Upper lobe of right lung (tissue), 1 donor: Measurements from ENCODE around the gene PEPD. TPM values are rescaled to one million over a fixed set of nuclear protein-coding genes. Genes with fewer than 3 reads are reported as not detected.

Experiments
- ATAC-seq: fragments of 200-7000 bp; cut with Tn5 transposase; one replicate; pipeline ENCODE4 v1.9.1; 2020; ENCODE audit warnings: mild to moderate bottlenecking, moderate library complexity
- DNase-seq: peaks from one replicate; pipeline ENCODE4 v3.0.0-alpha.2; 2020
- H3K27ac ChIP-seq: fragments of 200-600 bp; one replicate; pipeline ENCODE4 v1.8.0; 2022
- H3K27me3 ChIP-seq: fragments of 200-600 bp; one replicate; pipeline ENCODE4 v1.8.0; 2022; ENCODE audit warnings: mild to moderate bottlenecking
- H3K36me3 ChIP-seq: fragments of 200-600 bp; one replicate; pipeline ENCODE4 v1.8.0; 2022
- H3K4me1 ChIP-seq: fragments of 200-600 bp; one replicate; pipeline ENCODE4 v1.8.0; 2022
- H3K4me3 ChIP-seq: fragments of 200-600 bp; one replicate; pipeline ENCODE4 v1.8.0; 2022; ENCODE audit warnings: mild to moderate bottlenecking
- H3K9me3 ChIP-seq: fragments of 200-600 bp; one replicate; pipeline ENCODE4 v1.8.0; 2022
- CTCF ChIP-seq: fragments of 200-600 bp; IDR thresholded peaks from one replicate; pipeline ENCODE4 v1.8.0; 2022; ENCODE audit warnings: antibody characterized with exemption
- intact Hi-C: fragments of 100-400 bp; cut with DNase I; formaldehyde crosslinking; loops from one replicate; pipeline ENCODE4 v1.11.0; 2022
- total RNA-seq: library from RNA; stranded (reverse); fragmentation: NEBNext Ultra II Directional; extraction: Animal tissue kit (Norgen Biotek cat#: 25700); gene quantifications from one replicate; pipeline ENCODE4 v1.2.1, GENCODE V29; 2021
- donor health status: DM: no; HTN: yes; CAD: no; lungs with severe emphysema.

The PEPD gene
- total RNA-seq, 1 donor from 2014 or later: 78.4 TPM

- Histone ChIP-seq H3K36me3 (no peaks in the 10 kb centered on the region), H3K27me3 (no peaks in the 10 kb centered on the region), H3K27ac (peak overlapping the region; percentile 72), H3K9me3 (no peaks in the 10 kb centered on the region), H3K4me3 (peak overlapping the region; percentile 91), H3K4me1 (peaks cover 16% of the 10 kb centered on the region)
- no peak for TF ChIP-seq CTCF
- no peak for ATAC-seq
- intact Hi-C loops: no loop called here
- DNase-seq: no peak
Observed at GRCh38 chr19:33520844-33521479, 629 bp downstream of the PEPD start.

- intact Hi-C loops: no loop called here
- H3K27me3 ChIP-seq: no peaks in the 10 kb centered on the region
- no peak for TF ChIP-seq CTCF
- no peak for ATAC-seq
- peaks cover 18% of the 10 kb centered on the region for H3K4me1 ChIP-seq
- no peaks in the 10 kb centered on the region for H3K36me3 ChIP-seq
- no peak overlapping the region for H3K4me3 ChIP-seq
- H3K27ac ChIP-seq: no peak overlapping the region
- no peaks in the 10 kb centered on the region for H3K9me3 ChIP-seq
- DNase-seq: no peak
Observed at GRCh38 chr19:33520048-33520643, 1.4 kb downstream of the PEPD start.

- intact Hi-C loops: no loop called here
- H3K36me3 ChIP-seq: no peaks in the 10 kb centered on the region
- ATAC-seq (no peak), DNase-seq (no peak)
- no peak for TF ChIP-seq CTCF
- no peaks in the 10 kb centered on the region for H3K27me3 ChIP-seq
- no peaks in the 10 kb centered on the region for H3K9me3 ChIP-seq
- H3K4me3 ChIP-seq: no peak overlapping the region
- H3K27ac ChIP-seq: no peak overlapping the region
- H3K4me1 ChIP-seq: peaks cover 20% of the 10 kb centered on the region
Observed at GRCh38 chr19:33519416-33519815, 2.2 kb downstream of the PEPD start.

GRCh38 chr19:33518541-33518940 is 3.0 kb downstream of the PEPD start:
- Histone ChIP-seq H3K27me3 (no peaks in the 10 kb centered on the region), H3K9me3 (no peaks in the 10 kb centered on the region), H3K36me3 (no peaks in the 10 kb centered on the region), H3K27ac (no peak overlapping the region), H3K4me3 (no peak overlapping the region), H3K4me1 (peaks cover 20% of the 10 kb centered on the region)
- ATAC-seq (no peak), DNase-seq (no peak)
- intact Hi-C loops: no loop called here
- TF ChIP-seq CTCF: no peak

- Histone ChIP-seq H3K9me3 (no peaks in the 10 kb centered on the region), H3K4me1 (peaks cover 20% of the 10 kb centered on the region), H3K4me3 (no peak overlapping the region), H3K36me3 (no peaks in the 10 kb centered on the region), H3K27ac (no peak overlapping the region), H3K27me3 (no peaks in the 10 kb centered on the region)
- intact Hi-C loops: no loop called here
- DNase-seq (no peak), ATAC-seq (no peak)
- TF ChIP-seq CTCF: no peak
Observed at GRCh38 chr19:33517922-33518321, 3.7 kb downstream of the PEPD start.
